Calu3 (cell line): ENCODE data around the gene SPATC1L. TPM values are rescaled to one million over a fixed set of nuclear protein-coding genes. Genes with fewer than 3 reads are reported as not detected.

Source experiments
- BruUV-seq: library from RNA; stranded (reverse); fragments of 400-500 nt; replicated peaks from 2 replicates; lab custom pipeline; 2021; lab: Mats Ljungman, UMichigan
- CTCF ChIA-PET: fragments of 300-600 bp; sonication (Branson Sonifier 250); formaldehyde crosslinking; loops from one replicate; lab custom pipeline; 2022; ENCODE audit warnings: antibody characterized with exemption; lab: Charles Lee
- DNase-seq: peaks from one replicate; pipeline ENCODE4 v3.0.0; 2022
- H3K27ac Mint-ChIP-seq: one replicate; pipeline ENCODE4 v1.8.0; 2022; ENCODE audit warnings: mixed read lengths; ENCODE audit not compliant: unreplicated experiment
- H3K27me3 Mint-ChIP-seq: one replicate; pipeline ENCODE4 v1.8.0; 2022; ENCODE audit warnings: mixed read lengths; ENCODE audit not compliant: unreplicated experiment
- H3K36me3 Mint-ChIP-seq: one replicate; pipeline ENCODE4 v1.8.0; 2022; ENCODE audit warnings: mild to moderate bottlenecking, moderate library complexity, mixed read lengths; ENCODE audit not compliant: insufficient read depth, unreplicated experiment
- H3K4me1 Mint-ChIP-seq: one replicate; pipeline ENCODE4 v1.8.0; 2022; ENCODE audit warnings: mild to moderate bottlenecking, low read depth, mixed read lengths; ENCODE audit not compliant: unreplicated experiment
- H3K4me3 Mint-ChIP-seq: one replicate; pipeline ENCODE4 v1.8.0; 2022; ENCODE audit warnings: mild to moderate bottlenecking, low read depth, moderate library complexity, mixed read lengths; ENCODE audit not compliant: unreplicated experiment
- H3K9me3 Mint-ChIP-seq: one replicate; pipeline ENCODE4 v1.8.0; 2022; ENCODE audit warnings: low read depth, mixed read lengths; ENCODE audit not compliant: unreplicated experiment
- CTCF ChIP-seq: fragments of 200-600 bp; IDR thresholded peaks from one replicate; pipeline ENCODE4 v1.8.0; 2022; ENCODE audit warnings: antibody characterized with exemption; ENCODE audit not compliant: unreplicated experiment
- intact Hi-C: fragments of 100-400 bp; cut with micrococcal nuclease; formaldehyde crosslinking; loops from one replicate; pipeline ENCODE4 v1.10.0; 2022; ENCODE audit not compliant: unreplicated experiment
- total RNA-seq: library from RNA; stranded (reverse); gene quantifications from 2 replicates; pipeline ENCODE4 v1.2.3, GENCODE V29; 2022

The SPATC1L gene
- total RNA-seq, 1 experiment from 2014 or later: 4.4 TPM

- CTCF ChIA-PET: no interaction called here
- H3K36me3 Mint-ChIP-seq: peaks cover 29% of the 10 kb centered on the region
- peaks cover 5% of the 10 kb centered on the region for H3K4me1 Mint-ChIP-seq
- no peak overlapping the region for H3K27ac Mint-ChIP-seq
- intact Hi-C loops: no loop called here
- H3K27me3 Mint-ChIP-seq: no peaks in the 10 kb centered on the region
- TF ChIP-seq CTCF: no peak
- H3K9me3 Mint-ChIP-seq: no peaks in the 10 kb centered on the region
- DNase-seq: no peak
- no peak overlapping the region for H3K4me3 Mint-ChIP-seq
- BruUV-seq: no TSS peak
These were observed 31.3 kb upstream of the SPATC1L start for GRCh38 chr21:46215436-46216131.

- Mint-ChIP-seq H3K27ac (no peak overlapping the region), H3K9me3 (no peaks in the 10 kb centered on the region), H3K36me3 (peaks cover 27% of the 10 kb centered on the region), H3K4me3 (no peak overlapping the region), H3K4me1 (no peaks in the 10 kb centered on the region), H3K27me3 (no peaks in the 10 kb centered on the region)
- BruUV-seq: no TSS peak
- DNase-seq: no peak
- CTCF ChIA-PET: no interaction called here
- no peak for TF ChIP-seq CTCF
- intact Hi-C loops: no loop called here
These were observed 30.4 kb upstream of the SPATC1L start for GRCh38 chr21:46214478-46215340.

- Mint-ChIP-seq H3K27ac (no peak overlapping the region), H3K36me3 (peaks cover 23% of the 10 kb centered on the region), H3K27me3 (no peaks in the 10 kb centered on the region), H3K4me3 (no peak overlapping the region), H3K4me1 (no peaks in the 10 kb centered on the region), H3K9me3 (no peaks in the 10 kb centered on the region)
- no TSS peak for BruUV-seq
- intact Hi-C loops: no loop called here
- DNase-seq: no peak
- TF ChIP-seq CTCF: no peak
- CTCF ChIA-PET: no interaction called here
These were observed 29.5 kb upstream of the SPATC1L start for GRCh38 chr21:46213620-46214286.

GRCh38 chr21:46212721-46213484, 28.6 kb upstream of the SPATC1L start:
- peaks cover 30% of the 10 kb centered on the region for H3K36me3 Mint-ChIP-seq
- no peak for TF ChIP-seq CTCF
- intact Hi-C loops: no loop called here
- H3K9me3 Mint-ChIP-seq: no peaks in the 10 kb centered on the region
- CTCF ChIA-PET: no interaction called here
- H3K4me3 Mint-ChIP-seq: no peak overlapping the region
- DNase-seq: no peak
- BruUV-seq: no TSS peak
- H3K4me1 Mint-ChIP-seq: no peaks in the 10 kb centered on the region
- no peak overlapping the region for H3K27ac Mint-ChIP-seq
- no peaks in the 10 kb centered on the region for H3K27me3 Mint-ChIP-seq
